Heart left ventricle (tissue), 16 donors: Measurements from ENCODE around the gene SPOCK1. TPM values are rescaled to one million over a fixed set of nuclear protein-coding genes. Genes with fewer than 3 reads are reported as not detected.

Experiments
- ATAC-seq, 4 donors: fragments of 200-7000 bp; cut with Tn5 transposase; one replicate each; pipeline ENCODE4 v1.9.1; 2020 to 2022; ENCODE audit warnings: moderate library complexity in 4 of 4, mild to moderate bottlenecking in 3 of 4, moderate number of reproducible peaks in 1 of 4
- DNase-seq, 5 donors: peaks; one replicate each; pipeline ENCODE4 v3.0.0-alpha.2; 2020
- H3K27ac ChIP-seq, 12 donors: fragments of 200-600 bp; sonication (generic) in 4 of 12; one replicate each; pipeline versions ENCODE4 v1.5.0 to v1.8.0; 2016 to 2022; ENCODE audit warnings: mild to moderate bottlenecking in 2 of 12
- H3K27me3 ChIP-seq, 9 donors: fragments of 200-600 bp; sonication (generic) in 2 of 9; one replicate each; pipeline versions ENCODE4 v1.5.1 to v1.8.0; 2016 to 2022; ENCODE audit warnings: mild to moderate bottlenecking in 3 of 9
- H3K36me3 ChIP-seq, 9 donors: fragments of 200-600 bp; sonication (generic) in 2 of 9; one replicate each; pipeline versions ENCODE4 v1.5.0 to v1.8.0; 2018 to 2022; ENCODE audit warnings: mild to moderate bottlenecking in 2 of 9
- H3K4me1 ChIP-seq, 12 donors: fragments of 200-600 bp; sonication (generic) in 4 of 12; one replicate each; pipeline versions ENCODE4 v1.5.0 to v1.8.0; 2016 to 2022; ENCODE audit warnings: mild to moderate bottlenecking in 3 of 12
- H3K4me3 ChIP-seq, 12 donors: fragments of 200-600 bp; sonication (generic) in 4 of 12; one replicate each; pipeline versions ENCODE4 v1.5.0 to v1.8.0; 2017 to 2022; ENCODE audit warnings: mild to moderate bottlenecking in 9 of 12, moderate library complexity in 4 of 12
- H3K9me3 ChIP-seq, 12 donors: fragments of 200-600 bp; sonication (generic) in 4 of 12; one replicate each; pipeline versions ENCODE4 v1.5.0 to v1.8.0; 2016 to 2022; ENCODE audit warnings: mild to moderate bottlenecking in 1 of 12
- POLR2A ChIP-seq, 2 donors: fragments of 450-650 bp; IDR thresholded peaks; one replicate each; pipeline ENCODE4 v1.6.1; 2017; ENCODE audit warnings: antibody characterized with exemption in 2 of 2, mild to moderate bottlenecking in 2 of 2, moderate library complexity in 2 of 2
- WGBS, 4 donors: extraction: QIAGEN DNeasy Blood & Tissue Kit in 2 of 4; methylation state at CpG; one replicate each; pipeline versions ENCODE4 v1.1.5 to v1.1.7; 2013 to 2018; 5-methylcytosine and 5-hydroxymethylcytosine counted together
- intact Hi-C, 10 donors: fragments of 100-400 bp; cut with DNase I; formaldehyde crosslinking; loops; one replicate each; pipeline versions ENCODE4 v1.11.1 to v1.14.2; 2022
- polyA plus RNA-seq, 2 donors: library from polyadenylated mRNA; stranded (reverse); fragments of 200-250 nt; gene quantifications; one replicate each; pipeline ENCODE4 v1.2.3, GENCODE V29; 2013
- total RNA-seq, 9 donors: library from RNA; depleted of rRNA in 2 of 9; stranded (reverse); fragments of >200 nt in 2 of 9; fragmentation: NEBNext Ultra II Directional in 3 of 9; extraction: Animal tissue kit (Norgen Biotek cat#: 25700) in 3 of 9; gene quantifications; one replicate each; pipeline versions ENCODE4 v1.1.0 to v1.2.4, GENCODE V29; 2016 to 2023
- TF ChIP-seq, protein P1 (sequence below), 12 donors: fragments of 200-600 bp; sonication (generic) in 4 of 12; IDR thresholded peaks; one replicate each; pipeline versions ENCODE4 v1.5.0 to v1.8.0; 2018 to 2022; ENCODE audit warnings: antibody characterized with exemption in 12 of 12, mild to moderate bottlenecking in 5 of 12
- donor health status: ischemic (EF 13 %, LVEDD 7.1; RV severe dilation, severe dysfunction).
- donor health status: healthy with polysubstance abuse.
- donor health status: DM: no; HTN: yes; CAD: no.
- donor health status: DM: no; HTN: no; CAD: no.
- donor health status: ischemic (EF 25% LVEDD 6.9; RV normal size, moderate dysfunction).
- donor health status: ischemic (EF 25% LVEDD 5.7; RV mildly dilated, moderate dysfunction).
- donor health status: healthy.
- donor health status: DM: yes; HTN: yes; CAD: no.
- donor health status: ischemic (EF 35%, LVEDD 5.7; RV mildly dilated, moderate dysfunction).
- donor health status: nonischemic (EF 11% LVEDD 7.7; RV severe dilation, severe dysfunction).
- donor health status: DM: yes; HTN: yes; CAD: no.
- donor health status: PGD.
- donor health status: ischemic (EF 29% LVEDD 5.4; RV normal size, mild dysfunction).
- donor health status: nonischemic (EF 23%, LVEDD 6.1; RV moderate dilation, normal function).

The SPOCK1 gene
- total and polyA plus RNA-seq, 11 donors: 7.8 to 51.2 (median 19.9) TPM

DNA sequence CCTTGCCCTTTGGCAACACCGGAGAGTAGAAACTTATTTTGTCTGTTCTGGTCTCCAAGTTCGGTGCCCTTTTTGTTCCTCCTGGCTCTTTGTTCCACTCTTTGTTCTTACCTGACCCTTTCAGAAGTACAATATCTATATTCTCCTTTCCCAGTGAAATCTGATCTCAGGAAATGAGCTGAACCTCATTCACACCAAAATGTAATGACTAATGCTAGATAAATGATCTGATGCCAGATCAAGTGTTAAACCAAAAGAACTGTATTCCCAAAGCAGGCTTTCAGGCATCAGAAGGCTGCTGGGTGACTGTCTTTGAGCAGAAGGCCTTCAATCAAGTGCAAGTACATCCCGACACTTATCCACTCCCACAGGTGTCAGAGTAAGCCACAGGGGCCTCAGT, 156.4 kb downstream of the SPOCK1 start:
- H3K27ac ChIP-seq: no peak overlapping the region
- ATAC-seq (no peak), DNase-seq (no peak)
- H3K4me1 ChIP-seq: peaks cover 0 to 22% (median 6%) of the 10 kb centered on the region in 12 donors
- no peak for TF ChIP-seq POLR2A (IDR thresholded peaks at IDR 0.05)
- TF ChIP-seq, protein P1, sequence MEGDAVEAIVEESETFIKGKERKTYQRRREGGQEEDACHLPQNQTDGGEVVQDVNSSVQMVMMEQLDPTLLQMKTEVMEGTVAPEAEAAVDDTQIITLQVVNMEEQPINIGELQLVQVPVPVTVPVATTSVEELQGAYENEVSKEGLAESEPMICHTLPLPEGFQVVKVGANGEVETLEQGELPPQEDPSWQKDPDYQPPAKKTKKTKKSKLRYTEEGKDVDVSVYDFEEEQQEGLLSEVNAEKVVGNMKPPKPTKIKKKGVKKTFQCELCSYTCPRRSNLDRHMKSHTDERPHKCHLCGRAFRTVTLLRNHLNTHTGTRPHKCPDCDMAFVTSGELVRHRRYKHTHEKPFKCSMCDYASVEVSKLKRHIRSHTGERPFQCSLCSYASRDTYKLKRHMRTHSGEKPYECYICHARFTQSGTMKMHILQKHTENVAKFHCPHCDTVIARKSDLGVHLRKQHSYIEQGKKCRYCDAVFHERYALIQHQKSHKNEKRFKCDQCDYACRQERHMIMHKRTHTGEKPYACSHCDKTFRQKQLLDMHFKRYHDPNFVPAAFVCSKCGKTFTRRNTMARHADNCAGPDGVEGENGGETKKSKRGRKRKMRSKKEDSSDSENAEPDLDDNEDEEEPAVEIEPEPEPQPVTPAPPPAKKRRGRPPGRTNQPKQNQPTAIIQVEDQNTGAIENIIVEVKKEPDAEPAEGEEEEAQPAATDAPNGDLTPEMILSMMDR (IDR thresholded peaks at IDR 0.05): no peak
- H3K4me3 ChIP-seq: no peak overlapping the region
- no peaks in the 10 kb centered on the region for H3K36me3 ChIP-seq
- 89 to 95% (median 94%) methylated on average over 3 of the region's 3 CpGs for WGBS, 4 donors
- H3K9me3 ChIP-seq: no peaks in the 10 kb centered on the region
- no peaks in the 10 kb centered on the region for H3K27me3 ChIP-seq
- intact Hi-C loops: loop anchor here in 1 of 10 donors (5.0 kb wide), 1 partner anchor 155 kb away; the partner anchor contains the start of gene SPOCK1

DNA sequence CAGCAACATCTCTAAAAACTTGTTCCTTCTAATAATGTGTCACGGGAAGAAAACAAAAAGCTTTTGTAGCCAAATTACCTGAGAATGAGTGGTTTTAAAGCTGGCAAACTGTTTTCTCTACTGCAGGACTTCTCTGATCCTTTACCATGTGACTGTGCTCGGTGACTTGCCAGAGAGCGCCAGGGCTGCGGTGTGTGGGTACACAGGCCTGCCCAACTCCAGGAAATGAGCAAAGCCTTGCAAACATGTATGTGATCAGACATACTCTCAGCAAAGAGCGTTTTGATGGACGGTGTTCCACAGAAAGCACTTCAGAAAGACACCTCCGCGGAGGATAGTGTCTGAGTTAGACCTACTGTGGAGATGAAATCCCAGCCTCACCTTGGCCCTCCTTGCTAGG, 157.3 kb downstream of the SPOCK1 start:
- Histone ChIP-seq H3K27me3 (no peaks in the 10 kb centered on the region), H3K4me1 (peaks cover 0 to 22% (median 6%) of the 10 kb centered on the region in 12 donors), H3K27ac (no peak overlapping the region), H3K4me3 (no peak overlapping the region), H3K9me3 (no peaks in the 10 kb centered on the region), H3K36me3 (no peaks in the 10 kb centered on the region)
- ATAC-seq (no peak), DNase-seq (no peak)
- 78 to 82% (median 79%) methylated on average over 8 of the region's 8 CpGs for WGBS, 4 donors
- no peak for TF ChIP-seq POLR2A (IDR thresholded peaks at IDR 0.05)
- TF ChIP-seq, protein P1 (IDR thresholded peaks at IDR 0.05): no peak
- intact Hi-C loops: loop anchor here in 1 of 10 donors (5.0 kb wide), 1 partner anchor 155 kb away; the partner anchor contains the start of gene SPOCK1

DNA sequence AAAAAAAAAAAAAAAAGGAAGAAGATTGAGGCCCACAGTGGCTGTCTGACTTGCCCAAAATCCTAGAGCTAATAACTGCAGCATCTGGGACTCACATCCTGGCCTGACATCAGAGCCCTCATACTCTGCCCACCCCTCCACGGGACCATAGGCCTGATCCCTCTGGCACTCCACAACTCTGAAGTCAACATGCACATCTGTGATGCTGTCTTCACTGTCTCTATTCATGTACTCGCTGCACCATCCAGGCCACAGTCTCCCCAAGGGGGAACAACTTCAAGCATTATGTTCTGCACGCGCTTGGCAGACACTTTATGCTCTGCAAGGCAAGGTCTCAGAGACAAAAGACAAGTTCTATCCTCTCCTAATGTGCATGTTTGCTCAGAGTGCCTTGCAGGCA, 158.2 kb downstream of the SPOCK1 start:
- Histone ChIP-seq H3K27me3 (no peaks in the 10 kb centered on the region), H3K27ac (no peak overlapping the region), H3K4me3 (no peak overlapping the region), H3K36me3 (no peaks in the 10 kb centered on the region), H3K4me1 (peaks cover 0 to 30% (median 6%) of the 10 kb centered on the region in 12 donors), H3K9me3 (no peaks in the 10 kb centered on the region)
- ATAC-seq: no peak
- TF ChIP-seq POLR2A (IDR thresholded peaks at IDR 0.05): no peak
- TF ChIP-seq, protein P1 (IDR thresholded peaks at IDR 0.05): no peak
- no peak for DNase-seq
- WGBS, 4 donors: 74 to 94% (median 86%) methylated on average over 4 of the region's 4 CpGs
- intact Hi-C loops: loop anchor here in 1 of 10 donors (5.0 kb wide), 1 partner anchor 156 kb away; the partner anchor contains the start of gene SPOCK1

DNA sequence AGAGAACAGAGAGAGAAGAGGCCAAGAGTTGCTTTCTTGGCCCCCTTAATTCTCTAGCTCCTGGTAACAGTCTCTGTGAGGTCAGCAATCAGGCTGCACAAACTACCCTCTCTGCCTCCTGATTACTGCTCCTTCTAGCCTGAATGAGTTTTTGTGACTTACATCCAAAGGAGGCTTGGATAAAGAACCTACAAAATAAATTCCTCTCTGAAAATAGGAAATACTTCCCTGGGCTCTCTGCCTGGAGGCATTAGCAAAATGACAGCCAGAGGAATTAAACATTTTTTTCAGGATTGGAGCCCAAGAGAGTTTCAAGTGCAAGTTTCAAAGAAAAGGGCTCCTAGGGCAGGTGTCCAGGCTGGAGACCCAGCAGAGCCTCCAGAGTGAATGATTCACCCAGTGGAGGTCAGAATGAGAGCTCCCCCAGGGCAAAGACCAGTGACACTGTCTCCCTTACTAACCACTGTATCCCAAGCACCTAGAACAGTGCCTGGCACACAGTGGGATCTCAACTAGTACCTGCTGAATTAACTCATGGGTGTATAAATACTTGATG, 162.5 kb downstream of the SPOCK1 start:
- no peak for DNase-seq
- Histone ChIP-seq H3K36me3 (no peaks in the 10 kb centered on the region), H3K27me3 (no peaks in the 10 kb centered on the region), H3K4me1 (peaks cover 0 to 15% (median 0%) of the 10 kb centered on the region in 12 donors), H3K27ac (no peak overlapping the region), H3K4me3 (no peak overlapping the region), H3K9me3 (no peaks in the 10 kb centered on the region)
- no peak for TF ChIP-seq POLR2A (IDR thresholded peaks at IDR 0.05)
- TF ChIP-seq, protein P1 (IDR thresholded peaks at IDR 0.05): no peak
- intact Hi-C loops: no loop called here
- ATAC-seq: no peak
